Astrocyte of the cerebellum (primary cell): Measurements from ENCODE around the gene EGFR.
A peak's percentile ranks its signal among the peaks of the same experiment; 100 is the strongest.

Experiments
- DNase-seq: peaks from one replicate; pipeline ENCODE4 v3.0.0-alpha.2; 2011; ENCODE audit warnings: low read depth
- H3K4me3 ChIP-seq: 2 replicates; pipeline ENCODE4 v1.5.1; 2011; ENCODE audit warnings: mild to moderate bottlenecking, low read depth, low read length, moderate library complexity
- CTCF ChIP-seq: IDR thresholded peaks from 2 replicates; pipeline ENCODE4 v1.5.1; 2012; ENCODE audit warnings: low read length, low read depth, moderate library complexity, mild to moderate bottlenecking; ENCODE audit errors: missing control alignments
- in situ Hi-C: cut with HindIII; loops from 2 replicates; pipeline ENCODE4 v1.10.0; 2017; ENCODE audit warnings: low sequenced_read_pairs

The EGFR gene

GRCh38 chr7:55156919-55157763, 138.3 kb downstream of the EGFR start:
- in situ Hi-C loops = no loop called here
- DNase-seq = no peak
- TF ChIP-seq CTCF = no peak
- no peak overlapping the region for H3K4me3 ChIP-seq

- DNase-seq = no peak
- in situ Hi-C loops = no loop called here
- TF ChIP-seq CTCF = no peak
- no peak overlapping the region for H3K4me3 ChIP-seq
These were observed 138.9 kb downstream of the EGFR start for GRCh38 chr7:55157764-55158105.

DNA sequence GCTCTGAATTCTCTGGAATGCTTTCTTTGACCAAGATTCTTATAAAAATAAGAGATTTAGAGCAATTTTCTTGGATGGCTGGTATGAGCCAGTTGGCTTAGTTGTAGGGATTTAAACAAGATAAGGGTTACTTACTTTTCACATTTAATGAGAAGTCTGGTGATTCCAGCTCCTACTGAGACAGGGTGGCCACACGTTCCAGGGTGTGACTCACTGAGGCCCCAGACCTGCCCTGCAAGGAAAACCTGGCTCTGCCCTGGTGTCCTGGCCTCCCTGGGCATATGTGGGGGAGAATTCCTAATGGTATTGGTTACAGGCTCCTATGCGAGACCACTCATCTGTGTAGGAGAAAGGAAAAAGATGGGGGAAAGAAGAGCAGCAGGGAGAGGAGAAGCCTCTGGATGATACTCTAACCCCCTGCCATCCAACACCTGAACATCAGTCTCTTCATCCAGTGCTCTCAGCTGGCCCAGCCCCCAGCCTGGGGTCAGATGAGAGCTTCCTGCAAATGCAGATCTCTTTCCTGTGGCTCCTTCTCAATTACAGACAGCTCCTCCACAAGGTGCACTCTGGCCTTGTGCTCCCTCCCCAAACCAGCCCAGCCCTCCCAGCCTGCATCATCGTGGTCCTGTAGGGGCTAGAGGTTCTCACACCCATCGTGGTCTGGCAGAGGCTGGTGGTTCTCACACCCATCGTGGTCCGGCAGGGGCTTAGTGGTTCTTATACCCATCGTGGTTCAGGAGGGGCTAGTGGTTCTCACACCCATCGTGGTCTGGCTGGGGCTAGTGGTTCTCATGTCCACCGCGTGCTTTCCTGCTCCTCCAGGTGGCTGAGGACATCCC, 139.9 kb downstream of the EGFR start:
- TF ChIP-seq CTCF = no peak
- H3K4me3 ChIP-seq = no peak overlapping the region
- in situ Hi-C loops = no loop called here
- DNase-seq = peak; percentile 57

GRCh38 chr7:55160539-55160938, 141.7 kb downstream of the EGFR start:
- DNase-seq = peak; percentile 15
- TF ChIP-seq CTCF = no peak
- no peak overlapping the region for H3K4me3 ChIP-seq
- in situ Hi-C loops = no loop called here

DNA sequence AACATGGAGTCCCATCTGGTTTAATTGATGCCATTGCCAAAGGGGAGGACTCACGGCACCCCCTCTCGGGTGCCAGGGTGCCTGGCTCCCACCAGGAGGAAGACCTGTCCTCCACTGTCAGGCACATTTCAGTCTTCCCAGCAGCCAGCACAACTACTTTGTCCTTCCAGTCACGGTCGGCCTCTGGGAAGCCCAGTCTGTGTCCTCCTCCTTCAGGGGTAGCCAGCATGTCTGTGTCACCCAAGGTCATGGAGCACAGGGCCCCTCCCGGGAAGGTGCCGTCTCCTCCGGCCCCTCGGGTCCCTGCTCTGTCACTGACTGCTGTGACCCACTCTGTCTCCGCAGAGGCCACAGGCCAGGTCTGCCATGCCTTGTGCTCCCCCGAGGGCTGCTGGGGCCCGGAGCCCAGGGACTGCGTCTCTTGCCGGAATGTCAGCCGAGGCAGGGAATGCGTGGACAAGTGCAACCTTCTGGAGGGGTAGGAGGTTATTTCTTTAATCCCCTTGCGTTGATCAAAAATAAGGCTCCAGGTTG, 142.4 kb downstream of the EGFR start:
- in situ Hi-C loops = no loop called here
- TF ChIP-seq CTCF = no peak
- no peak overlapping the region for H3K4me3 ChIP-seq
- no peak for DNase-seq

DNA sequence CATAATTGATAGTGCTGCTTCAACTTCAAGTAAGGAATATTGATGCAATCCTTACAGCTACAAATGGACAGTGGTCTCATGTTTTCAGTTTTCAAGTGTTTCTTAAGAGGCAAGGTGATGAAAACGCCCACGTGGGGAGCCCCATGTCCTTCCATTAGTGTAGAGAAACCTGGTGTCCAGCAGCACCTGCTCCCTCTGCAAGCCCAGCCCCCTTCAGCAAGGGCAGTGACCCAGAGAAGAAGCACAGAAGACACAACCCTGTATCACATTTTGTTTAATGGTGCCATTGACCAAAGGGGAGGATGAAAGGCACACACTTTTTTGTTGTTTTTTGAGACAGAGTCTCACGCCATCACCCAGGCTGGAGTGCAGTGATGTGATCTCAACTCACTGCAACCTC, 143.7 kb downstream of the EGFR start:
- TF ChIP-seq CTCF = no peak
- DNase-seq = no peak
- H3K4me3 ChIP-seq = no peak overlapping the region
- in situ Hi-C loops = no loop called here
